Karpas-422 (cell line): Measurements from ENCODE around the gene SLX1A. TPM values are rescaled to one million over a fixed set of nuclear protein-coding genes. Genes with fewer than 3 reads are reported as not detected.
"Not testable (repeated sequence)": the region's sequence is repeated elsewhere in the genome, so short reads cannot be mapped to it uniquely, and the experiment has no call there.

Source experiments
- DNase-seq: peaks from one replicate; pipeline ENCODE4 v3.0.0-alpha.2; 2015
- H2AFZ ChIP-seq: fragments of 200-600 bp; sonication (generic); 2 replicates; pipeline ENCODE4 v1.6.1; 2014; ENCODE audit warnings: antibody characterized with exemption, low read length, mixed read lengths
- H3K27ac ChIP-seq: fragments of 200-600 bp; sonication (generic); 2 replicates; pipeline ENCODE4 v1.5.1; 2014; ENCODE audit warnings: mild to moderate bottlenecking, low read length, moderate library complexity
- H3K27me3 ChIP-seq: fragments of 200-600 bp; sonication (generic); 2 replicates; pipeline ENCODE4 v1.6.1; 2014; ENCODE audit warnings: low read length, mixed read lengths
- H3K36me3 ChIP-seq: fragments of 200-600 bp; sonication (generic); 2 replicates; pipeline ENCODE4 v1.6.1; 2014; ENCODE audit warnings: low read length, mixed read lengths; ENCODE audit not compliant: insufficient read depth
- H3K4me1 ChIP-seq: fragments of 200-600 bp; sonication (generic); 2 replicates; pipeline ENCODE4 v1.6.1; 2014; ENCODE audit warnings: mild to moderate bottlenecking, low read length, mixed read lengths
- H3K4me2 ChIP-seq: fragments of 200-600 bp; sonication (generic); 2 replicates; pipeline ENCODE4 v1.6.1; 2014; ENCODE audit warnings: low read length, low read depth, mild to moderate bottlenecking; ENCODE audit not compliant: poor library complexity, severe bottlenecking
- H3K4me3 ChIP-seq: fragments of 200-600 bp; sonication (generic); 2 replicates; pipeline ENCODE4 v1.5.1; 2014; ENCODE audit warnings: mild to moderate bottlenecking, antibody characterized with exemption, low read length, mixed read lengths
- H3K79me2 ChIP-seq: fragments of 200-600 bp; sonication (generic); 2 replicates; pipeline ENCODE4 v1.6.1; 2014; ENCODE audit warnings: mild to moderate bottlenecking, low read length, mixed read lengths
- H3K9ac ChIP-seq: fragments of 200-600 bp; sonication (generic); 2 replicates; pipeline ENCODE4 v1.6.0; 2014; ENCODE audit warnings: low read length
- H3K9me2 ChIP-seq: fragments of 200-600 bp; sonication (generic), shearing (Covaris generic); replicated peaks from 2 replicates; pipeline ENCODE4 v1.6.0; 2014; ENCODE audit warnings: mild to moderate bottlenecking, low read length, moderate library complexity; ENCODE audit not compliant: insufficient read depth
- H3K9me3 ChIP-seq: fragments of 300-700, 200-600 bp; sonication (generic); 2 replicates; pipeline ENCODE4 v1.6.1; 2014; ENCODE audit warnings: low read length, mixed read lengths
- H4K20me1 ChIP-seq: fragments of 200-600 bp; sonication (generic); 2 replicates; pipeline ENCODE4 v1.6.1; 2014; ENCODE audit warnings: mild to moderate bottlenecking, antibody characterized with exemption, low read length, low read depth; ENCODE audit not compliant: insufficient read depth
- total RNA-seq: library from RNA; depleted of rRNA; stranded (reverse); fragments of >200 nt; shearing (Covaris generic); gene quantifications from 2 replicates; pipeline ENCODE4 v1.2.3, GENCODE V29; 2014; ENCODE audit warnings: low replicate concordance

SLX1A gene
- total RNA-seq, 1 experiment from 2014 or later, result 18.3 TPM

DNA sequence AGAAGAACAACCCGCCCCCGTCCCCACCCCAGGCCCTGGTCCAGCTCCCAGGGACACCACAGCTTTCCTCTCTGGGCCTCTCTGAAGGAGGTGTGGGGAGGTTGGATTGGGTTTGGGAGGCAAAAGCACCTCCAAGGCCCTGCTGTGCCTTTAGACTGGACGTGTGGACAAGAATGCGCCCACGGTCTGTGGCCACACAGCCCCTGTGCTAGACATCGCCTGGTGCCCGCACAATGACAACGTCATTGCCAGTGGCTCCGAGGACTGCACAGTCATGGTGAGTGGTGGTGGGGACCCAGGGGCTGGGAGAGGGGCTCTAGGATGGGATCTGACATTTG lies 7.3 kb upstream of the SLX1A start:
- Histone ChIP-seq H3K27ac (peak overlapping the region; percentile 99), H3K9me3 (no peaks in the 10 kb centered on the region), H2AFZ (no peak overlapping the region), H4K20me1 (0 out of 2 replicates have a peak, but pooled peaks cover 3% of the 10 kb centered on the region), H3K36me3 (peaks cover 23% of the 10 kb centered on the region), H3K4me2 (peak overlapping the region; percentile 89), H3K79me2 (peaks cover 37% of the 10 kb centered on the region), H3K4me3 (peak overlapping the region; percentile 100), H3K9me2 (no peaks in the 10 kb centered on the region), H3K9ac (peak overlapping the region; percentile 100), H3K4me1 (peaks cover 37% of the 10 kb centered on the region), H3K27me3 (no peaks in the 10 kb centered on the region)
- peak; percentile 52 for DNase-seq

DNA sequence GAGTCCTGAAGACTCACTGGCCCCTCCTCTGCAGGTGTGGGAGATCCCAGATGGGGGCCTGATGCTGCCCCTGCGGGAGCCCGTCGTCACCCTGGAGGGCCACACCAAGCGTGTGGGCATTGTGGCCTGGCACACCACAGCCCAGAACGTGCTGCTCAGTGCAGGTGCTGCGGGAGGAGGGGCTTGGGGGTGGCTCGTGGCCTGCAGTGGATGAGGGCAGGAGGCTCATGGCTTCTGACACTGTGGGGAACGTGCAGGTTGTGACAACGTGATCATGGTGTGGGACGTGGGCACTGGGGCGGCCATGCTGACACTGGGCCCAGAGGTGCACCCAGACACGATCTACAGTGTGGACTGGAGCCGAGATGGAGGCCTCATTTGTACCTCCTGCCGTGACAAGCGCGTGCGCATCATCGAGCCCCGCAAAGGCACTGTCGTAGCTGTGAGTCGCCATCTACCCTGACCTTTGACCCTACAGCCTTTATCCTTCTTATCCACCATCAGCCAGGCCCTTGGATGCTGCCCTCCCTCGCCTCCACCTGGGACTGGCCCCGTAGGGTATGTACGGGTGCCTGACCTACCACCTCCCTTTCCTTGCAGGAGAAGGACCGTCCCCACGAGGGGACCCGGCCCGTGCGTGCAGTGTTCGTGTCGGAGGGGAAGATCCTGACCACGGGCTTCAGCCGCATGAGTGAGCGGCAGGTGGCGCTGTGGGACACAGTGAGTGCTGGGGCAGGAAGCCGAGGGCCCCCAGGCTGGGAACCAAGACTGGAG lies 6.7 kb upstream of the SLX1A start:
- Histone ChIP-seq H2AFZ (no peak overlapping the region), H3K4me1 (peaks cover 37% of the 10 kb centered on the region), H3K9me3 (no peaks in the 10 kb centered on the region), H3K27ac (peak overlapping the region; percentile 99), H3K9me2 (no peaks in the 10 kb centered on the region), H4K20me1 (0 out of 2 replicates have a peak, but pooled peaks cover 3% of the 10 kb centered on the region), H3K36me3 (peaks cover 23% of the 10 kb centered on the region), H3K79me2 (peaks cover 37% of the 10 kb centered on the region), H3K4me3 (peak overlapping the region; percentile 100), H3K27me3 (no peaks in the 10 kb centered on the region), H3K4me2 (peak overlapping the region; percentile 89), H3K9ac (peak overlapping the region; percentile 100)
- DNase-seq, result peak; percentile 89

DNA sequence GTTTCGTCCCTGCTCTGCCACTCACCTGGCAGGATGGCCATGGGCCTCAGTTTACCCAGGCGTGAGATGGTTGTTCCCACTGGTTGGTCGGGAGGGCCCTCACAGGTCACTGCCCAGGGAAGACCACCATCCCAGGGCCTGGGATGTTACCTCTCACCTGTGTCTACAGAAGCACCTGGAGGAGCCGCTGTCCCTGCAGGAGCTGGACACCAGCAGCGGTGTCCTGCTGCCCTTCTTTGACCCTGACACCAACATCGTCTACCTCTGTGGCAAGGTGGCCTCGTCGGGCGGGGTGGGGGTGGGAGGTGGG lies 6.2 kb upstream of the SLX1A start:
- Histone ChIP-seq H3K79me2 (peaks cover 37% of the 10 kb centered on the region), H2AFZ (no peak overlapping the region), H3K4me3 (no peak overlapping the region), H3K27me3 (no peaks in the 10 kb centered on the region), H3K9me3 (no peaks in the 10 kb centered on the region), H3K9ac (no peak overlapping the region), H3K9me2 (no peaks in the 10 kb centered on the region), H4K20me1 (0 out of 2 replicates have a peak, but pooled peaks cover 3% of the 10 kb centered on the region), H3K4me1 (peaks cover 35% of the 10 kb centered on the region), H3K4me2 (no peak overlapping the region), H3K27ac (peak overlapping the region; percentile 99; the same call in 1 of the 2 replicates), H3K36me3 (peaks cover 23% of the 10 kb centered on the region)
- DNase-seq, result no peak

DNA sequence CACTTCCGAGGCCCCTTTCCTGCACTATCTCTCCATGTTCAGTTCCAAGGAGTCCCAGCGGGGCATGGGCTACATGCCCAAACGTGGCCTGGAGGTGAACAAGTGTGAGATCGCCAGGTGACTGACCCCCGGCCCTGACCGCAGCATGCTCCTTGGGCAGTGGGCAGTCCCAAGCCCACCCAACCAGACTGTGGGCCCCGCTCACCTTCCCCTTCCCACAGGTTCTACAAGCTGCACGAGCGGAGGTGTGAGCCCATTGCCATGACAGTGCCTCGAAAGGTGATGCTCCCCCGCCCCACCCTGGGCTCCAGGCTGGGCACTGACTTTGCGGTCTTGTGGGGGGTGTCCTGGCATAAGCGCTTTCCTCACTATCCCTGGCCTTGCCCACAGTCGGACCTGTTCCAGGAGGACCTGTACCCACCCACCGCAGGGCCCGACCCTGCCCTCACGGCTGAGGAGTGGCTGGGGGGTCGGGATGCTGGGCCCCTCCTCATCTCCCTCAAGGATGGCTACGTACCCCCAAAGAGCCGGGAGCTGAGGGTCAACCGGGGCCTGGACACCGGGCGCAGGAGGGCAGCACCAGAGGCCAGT lies 5.6 kb upstream of the SLX1A start:
- Histone ChIP-seq H3K9me3 (no peaks in the 10 kb centered on the region), H3K27me3 (no peaks in the 10 kb centered on the region), H3K4me2 (no peak overlapping the region), H2AFZ (no peak overlapping the region), H3K4me3 (no peak overlapping the region), H3K4me1 (peaks cover 31% of the 10 kb centered on the region), H3K9ac (no peak overlapping the region), H4K20me1 (0 out of 2 replicates have a peak, but pooled peaks cover 3% of the 10 kb centered on the region), H3K36me3 (peaks cover 23% of the 10 kb centered on the region), H3K27ac (no peak overlapping the region), H3K9me2 (no peaks in the 10 kb centered on the region), H3K79me2 (peaks cover 37% of the 10 kb centered on the region)
- DNase-seq, result no peak

DNA sequence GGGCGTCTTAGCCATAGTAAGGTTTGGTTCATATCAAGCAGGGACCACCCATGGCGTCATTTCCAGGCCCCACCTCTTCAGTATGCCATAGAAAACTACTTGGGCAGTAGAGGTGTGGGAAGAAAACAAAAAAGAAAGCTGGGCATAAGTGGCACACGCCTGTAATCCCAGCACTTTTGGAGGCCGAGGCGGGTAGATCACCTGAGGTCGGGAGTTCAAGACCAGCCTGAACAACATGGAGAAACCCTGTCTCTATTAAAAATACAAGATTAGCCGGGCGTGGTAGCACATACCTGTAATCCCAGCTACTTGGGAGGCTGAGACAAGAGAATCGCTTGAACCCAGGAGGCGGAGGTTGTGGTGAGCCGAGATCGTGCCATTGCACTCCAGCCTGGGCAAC lies 2.5 kb upstream of the SLX1A start:
- H3K9me3 ChIP-seq, H3K4me3 ChIP-seq, H2AFZ ChIP-seq, H3K27me3 ChIP-seq, H3K9me2 ChIP-seq, H3K27ac ChIP-seq, H4K20me1 ChIP-seq, H3K9ac ChIP-seq, H3K4me2 ChIP-seq, DNase-seq: not testable (repeated sequence)
- H3K4me1 ChIP-seq, result peaks cover 14% of the 10 kb centered on the region
- H3K79me2 ChIP-seq, result peaks cover 15% of the 10 kb centered on the region; the same call in 1 of the 2 replicates
- peaks cover 20% of the 10 kb centered on the region for H3K36me3 ChIP-seq

DNA sequence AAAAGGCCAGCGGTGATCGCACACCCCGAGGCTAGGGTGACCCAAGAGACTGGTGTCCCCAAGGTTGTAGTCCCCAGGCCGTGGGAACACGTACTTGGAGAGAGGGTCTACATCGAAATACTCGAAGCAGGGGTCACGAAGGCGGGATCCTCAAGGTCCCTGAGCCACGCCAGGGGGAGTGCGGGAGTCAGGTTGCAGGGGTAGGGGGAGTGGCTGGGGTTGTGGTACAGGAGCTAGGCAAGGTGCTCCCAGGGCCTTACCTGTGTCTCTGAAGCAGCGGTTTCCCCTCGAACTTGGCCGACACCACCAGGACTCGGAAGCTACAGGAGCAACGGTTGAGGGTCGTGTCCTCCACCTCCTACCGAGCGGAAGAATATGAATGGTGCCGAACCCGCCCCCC lies 577 bp upstream of the SLX1A start:
- not testable (repeated sequence) for H3K27me3 ChIP-seq, H3K9me3 ChIP-seq, H3K4me3 ChIP-seq, H3K4me1 ChIP-seq, H3K9me2 ChIP-seq, H3K4me2 ChIP-seq, H3K36me3 ChIP-seq, H3K27ac ChIP-seq, H3K9ac ChIP-seq, DNase-seq, H3K79me2 ChIP-seq, H4K20me1 ChIP-seq, H2AFZ ChIP-seq

DNA sequence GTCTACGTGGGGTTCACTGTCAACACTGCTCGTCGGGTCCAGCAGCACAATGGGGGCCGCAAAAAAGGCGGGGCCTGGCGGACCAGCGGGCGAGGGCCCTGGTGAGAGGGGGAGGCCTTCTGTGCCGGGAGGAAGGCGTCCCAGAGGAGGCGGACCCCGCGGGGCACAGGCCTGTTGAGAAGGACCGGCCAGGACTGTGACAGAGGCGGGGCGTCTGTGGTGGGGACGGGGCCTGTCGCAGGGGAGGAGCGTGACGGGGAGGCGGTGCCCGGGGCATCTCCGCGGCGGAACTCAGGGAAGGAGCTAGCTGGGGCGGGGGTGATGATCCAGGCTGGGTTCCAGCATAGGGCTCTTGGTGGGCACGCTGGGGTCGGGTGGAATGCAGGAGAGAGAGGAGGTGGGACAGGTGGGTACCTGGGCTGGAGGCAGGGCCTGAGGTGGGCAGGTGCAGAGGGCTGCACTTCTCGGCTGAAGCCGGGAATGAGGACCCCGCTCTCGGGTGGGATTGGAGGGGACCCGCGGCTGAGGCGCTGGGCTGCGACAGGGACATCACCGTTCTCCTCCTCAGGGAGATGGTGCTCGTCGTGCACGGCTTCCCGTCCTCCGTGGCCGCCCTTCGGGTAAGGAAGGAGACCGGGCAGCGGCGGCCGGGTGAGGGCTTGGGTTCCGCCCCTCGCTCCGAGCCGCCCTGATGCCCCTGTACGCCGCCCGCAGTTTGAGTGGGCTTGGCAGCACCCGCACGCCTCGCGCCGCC lies 674 bp downstream of the SLX1A start:
- not testable (repeated sequence) for H3K27me3 ChIP-seq, H4K20me1 ChIP-seq, H3K36me3 ChIP-seq, H3K9me3 ChIP-seq, DNase-seq, H3K4me1 ChIP-seq, H3K79me2 ChIP-seq, H3K27ac ChIP-seq, H2AFZ ChIP-seq, H3K9me2 ChIP-seq
- peak overlapping the region; percentile 35 for H3K4me2 ChIP-seq
- H3K4me3 ChIP-seq, result peak overlapping the region; percentile 45; the same call in 1 of the 2 replicates
- H3K9ac ChIP-seq, result peak overlapping the region; percentile 44; the same call in 1 of the 2 replicates

DNA sequence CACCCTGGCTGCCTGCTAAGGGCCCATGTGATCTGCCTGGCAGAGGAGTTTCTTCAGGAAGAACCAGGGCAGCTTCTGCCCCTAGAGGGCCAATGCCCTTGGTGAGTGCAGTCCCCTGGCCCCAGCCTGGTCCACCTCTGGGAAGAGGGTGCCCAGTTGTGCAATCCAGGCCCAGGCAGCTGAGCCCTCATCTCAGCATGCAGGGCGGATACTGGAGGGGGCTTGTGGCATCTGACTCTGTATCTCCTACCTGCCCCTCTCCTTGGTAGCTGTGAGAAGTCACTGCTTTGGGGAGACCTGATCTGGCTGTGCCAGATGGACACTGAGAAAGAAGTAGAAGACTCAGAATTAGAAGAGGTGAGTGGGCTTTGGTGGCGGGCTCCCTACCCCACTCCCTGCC lies 3.3 kb downstream of the SLX1A start:
- not testable (repeated sequence) for H3K9ac ChIP-seq, H3K4me3 ChIP-seq, H3K4me2 ChIP-seq, H3K27ac ChIP-seq, H3K9me3 ChIP-seq, H3K79me2 ChIP-seq, H3K27me3 ChIP-seq, DNase-seq, H3K9me2 ChIP-seq, H4K20me1 ChIP-seq, H2AFZ ChIP-seq, H3K4me1 ChIP-seq, H3K36me3 ChIP-seq
